ENCODE measurements around the gene PICALM. TPM values are rescaled to one million over a fixed set of nuclear protein-coding genes. Genes with fewer than 3 reads are reported as not detected.

The PICALM gene
- total and polyA plus RNA-seq, 2 donors (not counting 3 experiments of a cell fraction or from before 2014, with no cell fraction given) = 181 to 202 TPM

GRCh38 chr11:86108890-86109638 is 40.2 kb upstream of the PICALM start:
- H3K36me3 ChIP-seq (ENCODE audit: control insufficient read depth in 2 of 2, extremely low read depth in 1 of 2, insufficient read depth in 2 of 2, low read length in 2 of 2) = no peaks in the 10 kb centered on the region
- no peaks in the 10 kb centered on the region for H3K79me2 ChIP-seq (ENCODE audit: control insufficient read depth, insufficient read depth, low read length)
- H4K20me1 ChIP-seq (replicated peaks; ENCODE audit: control insufficient read depth, extremely low read depth, insufficient read depth, low read length) = no peaks in the 10 kb centered on the region
- CTCF ChIA-PET = interaction anchor here (1.6 kb wide), 1 partner anchor 8 kb away, joined by 5 read pairs; no protein-coding TSS in a partner anchor
- no peak overlapping the region for H2AFZ ChIP-seq (ENCODE audit: low read depth, low read length)
- intact Hi-C loops (cut with micrococcal nuclease) (loop anchor here (5.0 kb wide), 1 partner anchor 42 kb away; the partner anchor contains the start of gene PICALM), dilution Hi-C loops (cut with MboI; ENCODE audit: extremely low pct_ligation_motif_present, low sequenced_read_pairs) (no loop called here)
- no peaks in the 10 kb centered on the region for H3K9me3 ChIP-seq (replicated peaks; ENCODE audit: control insufficient read depth, insufficient read depth, low read length)
- H3K9ac ChIP-seq (replicated peaks; ENCODE audit: extremely low read depth, insufficient read depth, low read length) = no peak overlapping the region
- no peak overlapping the region for H3K27ac ChIP-seq (ENCODE audit: insufficient read depth, low read depth, low read length)
- POLR2A ChIA-PET = interaction anchor here (0.9 kb wide), 1 partner anchor 8 kb away, joined by 3 read pairs; no protein-coding TSS in a partner anchor
- no peaks in the 10 kb centered on the region for H3K9me1 ChIP-seq (replicated peaks; ENCODE audit: control insufficient read depth, extremely low read depth, insufficient read depth, low read length)
- no TSS peak for BruUV-seq (replicated peaks)
- no peaks in the 10 kb centered on the region for H3K4me1 ChIP-seq (ENCODE audit: control insufficient read depth, extremely low read depth, insufficient read depth, low read length)
- no peak for TF ChIP-seq FOS (IDR thresholded peaks at IDR 0.05; ENCODE audit: borderline replicate concordance, insufficient read depth, low read length)
- TF ChIP-seq, protein P1, sequence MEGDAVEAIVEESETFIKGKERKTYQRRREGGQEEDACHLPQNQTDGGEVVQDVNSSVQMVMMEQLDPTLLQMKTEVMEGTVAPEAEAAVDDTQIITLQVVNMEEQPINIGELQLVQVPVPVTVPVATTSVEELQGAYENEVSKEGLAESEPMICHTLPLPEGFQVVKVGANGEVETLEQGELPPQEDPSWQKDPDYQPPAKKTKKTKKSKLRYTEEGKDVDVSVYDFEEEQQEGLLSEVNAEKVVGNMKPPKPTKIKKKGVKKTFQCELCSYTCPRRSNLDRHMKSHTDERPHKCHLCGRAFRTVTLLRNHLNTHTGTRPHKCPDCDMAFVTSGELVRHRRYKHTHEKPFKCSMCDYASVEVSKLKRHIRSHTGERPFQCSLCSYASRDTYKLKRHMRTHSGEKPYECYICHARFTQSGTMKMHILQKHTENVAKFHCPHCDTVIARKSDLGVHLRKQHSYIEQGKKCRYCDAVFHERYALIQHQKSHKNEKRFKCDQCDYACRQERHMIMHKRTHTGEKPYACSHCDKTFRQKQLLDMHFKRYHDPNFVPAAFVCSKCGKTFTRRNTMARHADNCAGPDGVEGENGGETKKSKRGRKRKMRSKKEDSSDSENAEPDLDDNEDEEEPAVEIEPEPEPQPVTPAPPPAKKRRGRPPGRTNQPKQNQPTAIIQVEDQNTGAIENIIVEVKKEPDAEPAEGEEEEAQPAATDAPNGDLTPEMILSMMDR (IDR thresholded peaks at IDR 0.05; ENCODE audit: extremely low read depth in 1 of 2, insufficient read depth in 1 of 2, low read depth in 1 of 2, low read length in 2 of 2) = no peak
- TF ChIP-seq POLR2A (IDR thresholded peaks at IDR 0.05; ENCODE audit: low read depth, low read length) = no peak
- TF ChIP-seq GATA2 (IDR thresholded peaks at IDR 0.05; ENCODE audit: insufficient read depth, insufficient read length, low read depth, low read length) = no peak
- no peak for TF ChIP-seq EZH2 (IDR thresholded peaks at IDR 0.05; ENCODE audit: borderline replicate concordance, low read depth, low read length, severe bottlenecking)
- TF ChIP-seq JUN (IDR thresholded peaks at IDR 0.05; ENCODE audit: borderline replicate concordance, insufficient read depth, insufficient read length, low read depth) = no peak
- TF ChIP-seq MAX (IDR thresholded peaks at IDR 0.05; ENCODE audit: insufficient read depth, insufficient read length) = no peak
- TF ChIP-seq MYC (IDR thresholded peaks at IDR 0.05; ENCODE audit: low read depth, low read length) = no peak
- TF ChIP-seq POLR2AphosphoS5 (IDR thresholded peaks at IDR 0.05; ENCODE audit: insufficient read depth, low read depth, low read length) = no peak
- FAIRE-seq (no peak), DNase-seq (ENCODE audit: low read depth, low spot score) (no peak)
- H3K4me3 ChIP-seq (replicated peaks in 1 of 3; ENCODE audit: insufficient read depth in 1 of 3, low read depth in 1 of 3, low read length in 3 of 3) = no peak overlapping the region
- H3K4me2 ChIP-seq (ENCODE audit: insufficient read depth, low read length) = no peak overlapping the region
- H3K27me3 ChIP-seq (ENCODE audit: control insufficient read depth in 2 of 2, insufficient read depth in 2 of 2, low read length in 2 of 2) = no peaks in the 10 kb centered on the region

Data from endothelial cell of umbilical vein (primary cell).